ENCODE results near the gene RAE1.
"Not testable (repeated sequence)": the region's sequence is repeated elsewhere in the genome, so short reads cannot be mapped to it uniquely, and the experiment has no call there.

The RAE1 gene

GRCh38 chr20:57326667-57327455 lies 24.2 kb upstream of the RAE1 start:
- DNase-seq: no peak

- DNase-seq: no peak
Measured at GRCh38 chr20:57327820-57328219, 23.2 kb upstream of the RAE1 start.

GRCh38 chr20:57329608-57330221 lies 21.3 kb upstream of the RAE1 start, which contains the start of gene SPO11:
TSS of gene SPO11 (plus strand) at chr20:57329803. CDS start at chr20:57329868, 65 bp downstream.
- no peak for DNase-seq

GRCh38 chr20:57330998-57331397 lies 20.1 kb upstream of the RAE1 start:
- DNase-seq: no peak

- no peak for DNase-seq
Measured at GRCh38 chr20:57332105-57333089, 18.7 kb upstream of the RAE1 start.

GRCh38 chr20:57335392-57335791 lies 15.7 kb upstream of the RAE1 start:
- no peak for DNase-seq

- DNase-seq: no peak
Measured at GRCh38 chr20:57341663-57342062, 9.4 kb upstream of the RAE1 start.

GRCh38 chr20:57342829-57343228 lies 8.2 kb upstream of the RAE1 start:
- DNase-seq: no peak

GRCh38 chr20:57346477-57346876 lies 4.6 kb upstream of the RAE1 start:
- peak; percentile 47 to 64 for DNase-seq

- DNase-seq: no peak
Measured at GRCh38 chr20:57347393-57347792, 3.7 kb upstream of the RAE1 start.

- DNase-seq: not testable (repeated sequence)
Measured at GRCh38 chr20:57348200-57348921, 2.7 kb upstream of the RAE1 start.

GRCh38 chr20:57348922-57349574 lies 2.0 kb upstream of the RAE1 start:
- DNase-seq: peak in 1 of 2 donors; percentile 11

GRCh38 chr20:57350081-57350710 lies 859 bp upstream of the RAE1 start:
- DNase-seq: peak in 1 of 2 donors; percentile 11

GRCh38 chr20:57350726-57351041 lies 371 bp upstream of the RAE1 start:
- DNase-seq: not testable (repeated sequence)

- DNase-seq: no peak
Measured at GRCh38 chr20:57352305-57352704, 1.2 kb downstream of the RAE1 start.

GRCh38 chr20:57353351-57353750 lies 2.3 kb downstream of the RAE1 start:
- no peak for DNase-seq

- DNase-seq: no peak
Measured at GRCh38 chr20:57361517-57361916, 10.5 kb downstream of the RAE1 start.

GRCh38 chr20:57364451-57364850 lies 13.4 kb downstream of the RAE1 start:
- no peak for DNase-seq

GRCh38 chr20:57369596-57369995 lies 18.5 kb downstream of the RAE1 start:
- DNase-seq: no peak

GRCh38 chr20:57370316-57370715 lies 19.3 kb downstream of the RAE1 start:
- DNase-seq: no peak

- DNase-seq: no peak
Measured at GRCh38 chr20:57371363-57371762, 20.3 kb downstream of the RAE1 start.

GRCh38 chr20:57372157-57372556 lies 21.1 kb downstream of the RAE1 start:
- DNase-seq: no peak

Data from CD4-positive, alpha-beta T cell treated with Interferon alpha-2 for 1 hour (primary cell).